ENCODE measurements around the gene RFC3.

The RFC3 gene

GRCh38 chr13:33870046-33870668, 52.2 kb downstream of the RFC3 start:
- no peak for DNase-seq (ENCODE audit: low read depth)
- no peak for TF ChIP-seq CTCF (IDR thresholded peaks at IDR 0.05; ENCODE audit: low read depth, low read length, missing control alignments)
- in situ Hi-C loops (cut with HindIII; ENCODE audit: low sequenced_read_pairs), result no loop called here
- no peak overlapping the region for H3K4me3 ChIP-seq (ENCODE audit: low read depth, low read length)

GRCh38 chr13:33871207-33872004, 53.5 kb downstream of the RFC3 start:
- TF ChIP-seq CTCF (IDR thresholded peaks at IDR 0.05; ENCODE audit: low read depth, low read length, missing control alignments), result no peak
- in situ Hi-C loops (cut with HindIII; ENCODE audit: low sequenced_read_pairs), result no loop called here
- no peak for DNase-seq (ENCODE audit: low read depth)
- no peak overlapping the region for H3K4me3 ChIP-seq (ENCODE audit: low read depth, low read length)

GRCh38 chr13:33872005-33872351, 54.0 kb downstream of the RFC3 start:
- in situ Hi-C loops (cut with HindIII; ENCODE audit: low sequenced_read_pairs), result no loop called here
- DNase-seq (ENCODE audit: low read depth), result no peak
- no peak overlapping the region for H3K4me3 ChIP-seq (ENCODE audit: low read depth, low read length)
- TF ChIP-seq CTCF (IDR thresholded peaks at IDR 0.05; ENCODE audit: low read depth, low read length, missing control alignments), result no peak

GRCh38 chr13:33873251-33873908, 55.4 kb downstream of the RFC3 start:
- in situ Hi-C loops (cut with HindIII; ENCODE audit: low sequenced_read_pairs), result no loop called here
- no peak for DNase-seq (ENCODE audit: low read depth)
- no peak for TF ChIP-seq CTCF (IDR thresholded peaks at IDR 0.05; ENCODE audit: low read depth, low read length, missing control alignments)

GRCh38 chr13:33874871-33875270, 56.9 kb downstream of the RFC3 start:
- no peak for TF ChIP-seq CTCF (IDR thresholded peaks at IDR 0.05; ENCODE audit: low read depth, low read length, missing control alignments)
- no peak overlapping the region for H3K4me3 ChIP-seq (ENCODE audit: low read depth, low read length)
- DNase-seq (ENCODE audit: low read depth), result no peak
- in situ Hi-C loops (cut with HindIII; ENCODE audit: low sequenced_read_pairs), result no loop called here

More at GRCh38 chr13:33873251-33873908, 55.4 kb downstream of the RFC3 start:
- no peak overlapping the region for H3K4me3 ChIP-seq (ENCODE audit: low read depth, low read length)

GRCh38 chr13:33875618-33876401, 57.9 kb downstream of the RFC3 start:
- no peak for TF ChIP-seq CTCF (IDR thresholded peaks at IDR 0.05; ENCODE audit: low read depth, low read length, missing control alignments)
- in situ Hi-C loops (cut with HindIII; ENCODE audit: low sequenced_read_pairs), result no loop called here
- H3K4me3 ChIP-seq (ENCODE audit: low read depth, low read length), result no peak overlapping the region
- DNase-seq (ENCODE audit: low read depth), result no peak

All from astrocyte of the cerebellum (primary cell).